IPS-18c (cell line): ENCODE measurements around the gene MAPK8.

Experiments
- H3K4me3 ChIP-seq: 2 replicates; pipeline ENCODE4 v1.7.0; 2013; ENCODE audit warnings: low read depth, mild to moderate bottlenecking, low read length, moderate library complexity; ENCODE audit not compliant: insufficient read depth
- H3K9me3 ChIP-seq: one replicate; pipeline ENCODE4 v1.6.1; 2013; ENCODE audit warnings: mild to moderate bottlenecking, low read length, moderate library complexity; ENCODE audit not compliant: control insufficient read depth, insufficient read depth

MAPK8 gene

DNA sequence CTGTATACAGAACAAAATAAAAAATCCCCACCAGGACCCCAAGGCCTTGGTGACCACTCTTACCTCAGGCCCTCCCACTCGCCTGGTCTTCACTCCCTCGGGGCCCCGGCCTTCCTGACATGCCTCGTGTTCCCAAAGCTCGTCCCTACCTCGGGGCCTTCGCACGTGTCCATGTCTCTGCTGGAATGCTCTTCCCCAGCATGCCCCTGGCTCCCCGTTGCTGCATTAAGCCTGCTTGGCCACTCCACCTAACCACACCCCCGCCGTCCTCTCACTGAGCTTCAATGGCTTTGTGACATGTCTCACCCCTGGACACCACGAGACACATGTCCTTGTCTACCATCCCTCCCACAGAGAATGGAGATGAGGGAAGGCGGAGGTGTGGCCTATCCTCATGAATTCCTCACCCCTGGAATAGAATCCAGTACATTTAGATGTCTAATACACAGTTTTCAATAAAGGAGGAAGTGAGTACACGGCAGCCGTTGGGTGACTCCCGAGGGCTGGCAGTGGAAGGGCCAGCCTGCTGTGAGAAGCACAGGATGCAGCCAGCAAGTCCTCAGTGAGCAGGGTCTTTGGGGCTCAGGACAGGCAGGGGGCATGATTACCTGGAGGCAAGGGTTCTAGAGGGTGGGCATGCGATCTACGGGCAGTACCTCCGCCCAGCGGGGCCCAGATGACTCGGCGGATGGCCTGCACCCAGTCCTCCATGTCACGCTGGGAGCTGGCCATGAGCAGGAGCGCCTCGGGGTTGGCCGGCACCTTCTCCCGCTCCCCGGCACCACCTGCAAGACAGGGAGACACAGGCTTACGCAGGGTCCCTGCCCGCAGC is 172.7 kb downstream of the MAPK8 start:
- H3K9me3 ChIP-seq = no peaks in the 10 kb centered on the region
- no peak overlapping the region for H3K4me3 ChIP-seq

GRCh38 chr10:48480397-48481374 is 174.2 kb downstream of the MAPK8 start:
- Histone ChIP-seq H3K4me3 (no peak overlapping the region), H3K9me3 (no peaks in the 10 kb centered on the region)

- H3K4me3 ChIP-seq = no peak overlapping the region
- no peaks in the 10 kb centered on the region for H3K9me3 ChIP-seq
Observed at GRCh38 chr10:48481385-48481784, 174.9 kb downstream of the MAPK8 start.

DNA sequence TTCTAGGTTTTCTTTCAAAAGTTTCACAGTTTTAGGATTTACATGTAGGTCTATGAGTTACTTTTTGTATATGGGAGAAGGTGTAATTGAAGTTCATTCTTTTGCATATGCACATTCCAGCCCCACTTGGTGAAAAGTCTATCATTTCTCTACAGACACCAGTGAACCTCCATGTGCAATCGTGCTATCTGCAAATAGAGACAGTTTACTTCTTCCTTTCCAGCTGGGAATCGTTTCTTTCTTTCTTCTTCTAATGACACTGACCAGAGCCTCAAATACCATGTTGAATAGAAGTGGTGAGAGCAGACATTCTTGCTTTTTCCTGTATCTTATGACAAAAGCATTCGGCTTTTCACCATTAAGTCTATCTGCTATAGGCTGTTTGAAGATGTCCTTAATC is 175.7 kb downstream of the MAPK8 start:
- Histone ChIP-seq H3K4me3 (no peak overlapping the region), H3K9me3 (no peaks in the 10 kb centered on the region)

- no peaks in the 10 kb centered on the region for H3K9me3 ChIP-seq
- H3K4me3 ChIP-seq = no peak overlapping the region
Observed at GRCh38 chr10:48484911-48485310, 178.4 kb downstream of the MAPK8 start.

DNA sequence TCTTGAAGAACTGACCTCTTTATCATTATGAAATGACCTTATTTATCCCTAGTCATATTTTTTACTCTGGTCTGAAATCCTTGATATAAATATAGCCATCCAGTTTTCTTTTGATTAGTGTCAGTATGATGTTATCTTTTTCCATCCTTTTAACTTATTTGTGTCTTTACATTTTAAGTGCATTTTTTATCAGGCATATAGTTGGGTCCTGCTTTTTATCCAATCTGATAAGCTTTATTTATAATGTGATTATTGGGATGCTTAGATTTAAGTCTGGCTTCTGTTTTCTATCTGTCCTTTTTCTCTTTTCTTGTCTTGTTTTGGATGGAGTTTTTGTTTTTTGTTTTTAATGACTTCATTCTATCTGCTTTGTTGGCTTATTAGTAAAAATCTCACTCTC is 179.2 kb downstream of the MAPK8 start:
- Histone ChIP-seq H3K9me3 (no peaks in the 10 kb centered on the region), H3K4me3 (no peak overlapping the region)

DNA sequence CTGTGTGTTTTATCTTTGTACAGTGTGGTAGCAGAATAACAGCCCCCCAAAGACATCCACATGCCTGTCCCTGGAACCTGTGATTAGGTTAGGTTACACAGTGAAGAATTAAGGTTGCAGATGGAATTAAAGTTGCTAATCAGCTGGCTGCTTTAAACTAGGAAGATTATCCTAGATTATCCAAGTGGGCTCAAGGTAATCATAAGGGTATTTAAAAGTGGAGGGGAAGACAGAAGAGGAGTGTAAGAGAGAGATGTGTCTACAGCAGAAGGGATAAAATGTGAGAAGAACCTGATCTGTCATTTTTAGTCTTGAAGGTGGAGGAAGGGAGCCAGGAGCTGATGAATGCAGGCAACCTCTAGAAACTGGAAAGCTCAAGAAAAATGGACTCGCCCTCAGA is 180.8 kb downstream of the MAPK8 start:
- Histone ChIP-seq H3K9me3 (peaks cover 2% of the 10 kb centered on the region), H3K4me3 (no peak overlapping the region)
